ENCODE results near the gene ZNF699. TPM values are rescaled to one million over a fixed set of nuclear protein-coding genes. Genes with fewer than 3 reads are reported as not detected.
A peak's percentile ranks its signal among the peaks of the same experiment; 100 is the strongest.

The ZNF699 gene
- total and polyA plus RNA-seq, 2 experiments from 2014 or later, result 3.0 to 11.8 TPM

GRCh38 chr19:9345005-9345404, 35.4 kb upstream of the ZNF699 start:
- Histone ChIP-seq H3K4me3 (no peak overlapping the region), H3K27ac (ENCODE audit: low read depth) (no peak overlapping the region), H3K27me3 (ENCODE audit: insufficient read depth) (no peaks in the 10 kb centered on the region), H2AFZ (no peak overlapping the region), H3K9me2 (ENCODE audit: insufficient read depth) (no peaks in the 10 kb centered on the region), H3K4me2 (no peak overlapping the region), H3K36me3 (ENCODE audit: insufficient read depth) (peaks cover 61% of the 10 kb centered on the region), H3K79me2 (replicated peaks; ENCODE audit: insufficient read depth) (no peaks in the 10 kb centered on the region), H3F3A (replicated peaks; ENCODE audit: low read depth) (no peaks in the 10 kb centered on the region), H4K20me1 (replicated peaks; ENCODE audit: insufficient read depth) (no peaks in the 10 kb centered on the region), H3K4me1 (ENCODE audit: insufficient read depth) (no peaks in the 10 kb centered on the region)
- TF ChIP-seq CTCF (conservative IDR thresholded peaks at IDR 0.05; ENCODE audit: low read depth in 2 of 2), result no peak
- no peak for TF ChIP-seq REST (IDR thresholded peaks at IDR 0.05; ENCODE audit: unreplicated experiment)
- no peak for TF ChIP-seq JUNB (IDR thresholded peaks at IDR 0.05; ENCODE audit: unreplicated experiment)
- TF ChIP-seq ETS1 (IDR thresholded peaks at IDR 0.05), result no peak
- no peak for TF ChIP-seq ZNF114 (CRISPR knock-in tag; IDR thresholded peaks at IDR 0.05)
- no peak for TF ChIP-seq ZNF331 (CRISPR knock-in tag; IDR thresholded peaks at IDR 0.05; ENCODE audit: low read depth)
- Mint-ChIP-seq H3K27me3 (ENCODE audit: insufficient read depth, low read depth, poor library complexity) (no peaks in the 10 kb centered on the region), H3K4me3 (no peak overlapping the region), H3K9me3 (peaks cover 95% of the 10 kb centered on the region), H3K4me1 (no peaks in the 10 kb centered on the region), H3K27ac (no peak overlapping the region), H3K36me3 (ENCODE audit: low read depth) (peaks cover 83% of the 10 kb centered on the region)
- ATAC-seq, result no peak
- no peak for DNase-seq (ENCODE audit: low spot score)

GRCh38 chr19:9342610-9343304, 33.1 kb upstream of the ZNF699 start:
- Mint-ChIP-seq H3K27me3 (ENCODE audit: insufficient read depth, low read depth, poor library complexity) (peaks cover 2% of the 10 kb centered on the region), H3K4me3 (no peak overlapping the region), H3K9me3 (peaks cover 94% of the 10 kb centered on the region), H3K27ac (no peak overlapping the region), H3K4me1 (no peaks in the 10 kb centered on the region), H3K36me3 (ENCODE audit: low read depth) (peaks cover 85% of the 10 kb centered on the region)
- 0 out of 2 replicates have a peak, but pooled peaks cover 6% of the 10 kb centered on the region for H3K79me2 ChIP-seq (replicated peaks; ENCODE audit: insufficient read depth)
- ATAC-seq, result no peak
- peaks cover 81% of the 10 kb centered on the region for H3K36me3 ChIP-seq (ENCODE audit: insufficient read depth)
- peak overlapping the region; percentile 12; the same call in 1 of the 2 replicates for H3K4me3 ChIP-seq
- H3F3A ChIP-seq (replicated peaks; ENCODE audit: low read depth), result no peaks in the 10 kb centered on the region
- H3K9me2 ChIP-seq (ENCODE audit: insufficient read depth), result no peaks in the 10 kb centered on the region
- no peak overlapping the region for H3K27ac ChIP-seq (ENCODE audit: low read depth)
- peak; percentile 14 for DNase-seq (ENCODE audit: low spot score)
- H2AFZ ChIP-seq, result no peak overlapping the region
- no peaks in the 10 kb centered on the region for H3K27me3 ChIP-seq (ENCODE audit: insufficient read depth)
- no peaks in the 10 kb centered on the region for H4K20me1 ChIP-seq (replicated peaks; ENCODE audit: insufficient read depth)
- no peaks in the 10 kb centered on the region for H3K4me1 ChIP-seq (ENCODE audit: insufficient read depth)
- no peak for TF ChIP-seq POLR2AphosphoS5 (IDR thresholded peaks at IDR 0.05; ENCODE audit: low read depth)
- no peak overlapping the region for H3K4me2 ChIP-seq
